Hippocampal formation (tissue), 2 donors: Measurements from ENCODE around the gene TRAK1.

Experiments used
- DNase-seq, 2 donors: peaks; one replicate each; lab custom pipeline; 2025; lab: John Stamatoyannopoulos, UW

The TRAK1 gene

DNA sequence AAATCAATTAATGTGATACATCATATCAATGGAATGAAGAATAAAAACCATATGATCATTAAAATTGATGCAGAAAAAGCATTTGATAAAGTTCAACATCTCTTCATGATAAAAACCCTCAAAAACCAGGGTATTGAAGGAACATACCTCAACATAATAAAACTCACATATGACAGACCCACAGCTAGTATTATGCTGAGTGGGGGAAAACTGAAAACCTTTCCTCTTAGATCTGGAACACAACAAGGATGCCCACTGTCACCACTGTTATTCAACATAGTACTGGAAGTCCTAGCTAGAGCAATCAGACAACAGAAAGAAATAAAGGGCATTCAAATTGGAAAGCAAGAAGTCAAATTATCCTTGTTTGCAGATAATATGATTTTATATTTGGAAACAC lies 144.4 kb downstream of the TRAK1 start:
- no peak for DNase-seq

DNA sequence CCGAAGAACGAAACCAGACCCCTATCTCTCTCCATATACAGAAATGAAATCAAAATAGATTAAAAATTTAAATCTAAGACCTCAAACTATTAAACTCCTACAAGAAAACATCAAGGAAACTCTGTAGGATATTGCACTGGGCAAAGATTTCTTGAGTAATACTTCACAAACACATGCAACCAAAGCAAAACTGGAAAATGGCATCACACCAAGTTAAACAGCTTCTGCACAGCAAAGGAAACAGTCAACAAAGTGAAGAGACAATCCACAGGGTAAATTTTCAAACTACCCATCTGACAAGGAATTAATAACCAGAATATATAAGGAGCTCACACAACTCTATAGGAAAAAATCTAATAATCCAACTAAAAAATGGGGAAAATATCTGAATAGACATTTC lies 145.5 kb downstream of the TRAK1 start:
- no peak for DNase-seq

GRCh38 chr3:42246091-42246490 lies 154.9 kb downstream of the TRAK1 start:
- DNase-seq = no peak

GRCh38 chr3:42247576-42248027 lies 156.4 kb downstream of the TRAK1 start:
- DNase-seq = peak; percentile 46 to 76

DNA sequence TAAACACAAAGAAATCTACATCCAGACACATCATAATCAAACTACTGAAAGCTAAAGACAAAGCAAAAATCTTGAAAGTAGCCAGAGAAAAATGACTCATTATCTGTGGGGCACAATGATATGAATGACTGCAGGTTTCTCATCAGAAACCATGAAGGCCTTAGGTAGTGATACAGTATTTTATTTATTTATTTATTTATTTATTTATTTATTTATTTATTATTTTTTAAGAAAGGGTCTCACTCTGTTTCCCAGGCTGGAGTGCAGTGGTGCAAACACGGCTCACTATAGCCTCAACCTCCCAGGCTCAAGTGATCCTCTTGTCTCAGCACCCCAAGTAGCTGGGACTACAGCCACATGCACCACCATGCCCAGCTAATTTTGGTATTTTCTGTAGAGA lies 159.6 kb downstream of the TRAK1 start:
- no peak for DNase-seq

DNA sequence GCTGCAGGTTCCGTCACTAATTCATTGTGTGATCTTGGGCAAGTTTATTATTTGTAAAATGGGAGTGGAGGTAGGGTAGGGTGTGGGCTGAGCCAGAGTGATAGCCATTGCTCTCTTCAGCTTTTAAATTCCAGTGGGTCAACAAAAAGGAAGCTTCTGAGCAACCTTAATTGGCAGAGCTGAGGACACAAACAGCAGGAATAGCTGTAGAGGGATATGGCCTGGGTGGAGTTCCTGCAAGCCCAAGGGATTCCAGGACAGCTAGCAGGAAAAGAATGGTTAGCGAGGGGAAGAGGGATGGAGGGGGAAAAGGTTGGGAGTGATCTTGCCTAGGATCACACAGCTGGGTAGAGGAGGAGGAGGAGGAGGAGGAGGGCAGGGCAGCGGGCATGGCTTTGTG lies 163.4 kb downstream of the TRAK1 start:
- no peak for DNase-seq

DNA sequence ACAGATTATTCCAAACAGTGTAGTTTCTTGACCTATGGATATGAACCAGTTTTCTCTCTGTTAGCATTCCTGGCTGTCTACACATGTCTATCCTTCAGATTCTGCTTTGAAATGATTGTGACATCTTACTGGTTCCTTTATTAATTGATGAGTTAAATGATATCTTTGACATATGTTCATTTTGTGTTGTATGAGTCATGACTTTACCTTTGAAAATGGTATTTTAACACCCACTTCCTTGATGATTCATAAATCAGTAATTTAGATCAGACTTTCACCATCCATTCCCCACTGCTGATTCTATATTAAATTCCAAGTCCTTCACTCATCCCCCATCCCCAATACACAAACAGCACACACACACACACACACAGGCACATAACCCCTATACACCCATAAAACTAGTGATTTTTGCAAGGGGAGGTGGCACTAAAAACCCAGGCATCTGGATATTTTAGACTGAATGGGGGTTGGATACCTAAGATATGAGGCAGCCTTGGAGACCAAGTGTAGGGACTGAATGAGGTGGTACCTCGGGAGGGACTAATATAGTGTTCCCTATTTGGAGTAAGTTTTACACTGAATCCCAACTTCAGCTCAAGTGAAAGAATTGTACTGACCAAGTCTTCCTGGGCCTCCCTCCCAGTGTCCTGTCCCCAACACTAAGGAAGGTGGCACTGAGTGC lies 165.1 kb downstream of the TRAK1 start:
- no peak for DNase-seq

DNA sequence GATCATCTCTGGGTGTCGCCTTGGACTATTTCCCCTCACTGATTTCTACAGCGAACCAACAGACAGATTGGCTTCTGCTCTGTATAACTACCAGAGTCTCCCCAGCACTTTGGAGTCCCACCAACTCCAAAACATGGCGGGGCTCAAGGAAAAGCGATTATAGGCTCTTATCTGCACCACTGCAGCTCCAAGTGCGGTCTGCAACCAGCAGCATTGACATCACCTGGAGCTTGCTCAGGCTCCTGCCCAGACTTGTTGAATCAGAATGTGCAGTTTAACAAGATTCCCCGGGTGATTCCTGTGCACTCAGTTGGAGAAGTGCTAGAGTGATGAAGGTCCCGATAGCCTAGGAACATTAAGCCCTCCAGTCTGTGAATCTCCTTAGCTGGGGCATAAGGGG lies 165.8 kb downstream of the TRAK1 start:
- no peak for DNase-seq

GRCh38 chr3:42262525-42262924 lies 171.4 kb downstream of the TRAK1 start:
- DNase-seq = no peak

DNA sequence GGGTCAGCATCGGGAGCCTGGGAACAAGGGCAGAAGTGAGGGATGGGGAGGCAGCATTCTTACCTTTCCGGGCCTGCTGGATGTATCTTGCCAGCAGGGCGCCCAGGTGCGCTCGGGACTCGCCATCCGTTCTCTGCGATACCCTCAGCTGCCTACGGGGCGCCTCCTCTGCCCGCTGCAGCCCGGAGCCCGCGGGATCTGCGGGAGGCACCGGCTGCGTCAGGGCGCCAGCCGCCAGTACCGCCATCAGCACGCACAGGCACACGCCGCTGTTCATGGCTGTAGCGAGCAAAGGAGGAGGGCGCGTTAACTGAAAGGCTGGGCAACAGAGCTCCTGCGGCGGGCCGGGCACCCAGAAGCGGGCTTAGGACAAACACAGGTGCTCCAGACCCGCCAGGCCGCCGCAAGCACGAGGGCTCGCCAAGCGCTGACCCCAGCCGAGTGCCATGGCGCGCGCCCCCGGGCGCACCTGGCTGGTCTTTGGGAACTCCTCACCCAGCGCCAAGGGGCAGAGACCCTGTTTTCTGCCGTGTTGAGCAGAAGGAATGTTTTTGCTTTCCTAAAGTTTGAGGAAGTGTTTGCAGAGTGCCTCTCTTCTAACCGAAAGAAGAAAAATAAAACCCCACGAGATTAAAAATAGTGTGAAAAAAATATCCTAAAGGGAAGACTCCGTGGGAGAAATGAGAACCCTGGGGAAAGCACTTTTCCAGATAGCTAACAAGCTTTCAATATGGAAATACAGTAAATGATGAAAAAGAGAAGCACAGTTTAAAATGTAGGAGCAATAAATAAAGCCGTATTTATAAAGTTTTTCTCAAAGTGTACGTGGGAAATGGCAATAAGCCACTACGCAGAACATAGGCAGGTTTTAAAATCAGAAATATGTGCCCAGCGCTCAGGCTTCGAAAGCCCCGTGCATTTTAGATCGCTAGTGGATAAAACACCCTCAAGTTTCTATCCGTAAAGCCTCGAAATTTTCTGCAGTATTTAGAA lies 172.5 kb downstream of the TRAK1 start:
- no peak for DNase-seq

DNA sequence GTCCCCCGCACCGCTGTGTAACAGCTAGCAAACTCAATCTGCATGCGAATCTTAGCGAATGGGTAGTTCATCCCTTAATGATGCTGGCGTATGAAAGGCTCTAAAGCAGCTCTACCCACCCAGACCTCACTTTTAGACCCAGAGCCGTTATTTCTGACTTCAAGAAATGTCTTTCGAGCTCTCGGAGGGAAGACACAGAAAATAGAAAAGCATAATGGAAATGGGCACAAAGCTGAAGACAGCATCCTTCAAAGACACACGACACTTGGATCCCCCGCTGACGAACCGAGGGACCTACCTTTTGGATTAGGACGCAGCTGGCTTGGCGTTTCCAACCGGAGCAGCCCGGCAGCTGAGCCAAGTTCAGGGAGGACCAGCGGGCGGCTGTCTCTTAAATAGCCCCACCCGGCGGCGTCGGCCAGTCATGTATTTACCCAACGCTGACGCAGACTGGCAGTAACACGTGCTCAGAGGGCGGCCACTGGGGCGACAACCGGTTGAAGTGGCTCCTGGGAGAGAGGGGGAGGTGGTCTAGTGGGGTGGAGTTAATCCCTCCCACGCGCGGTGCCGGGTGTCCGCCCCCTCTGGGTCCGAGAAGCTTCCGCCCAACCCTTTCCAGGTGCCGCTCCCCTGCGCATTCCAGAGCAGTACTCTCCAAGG lies 173.4 kb downstream of the TRAK1 start:
- DNase-seq = peak; percentile 35 to 38

DNA sequence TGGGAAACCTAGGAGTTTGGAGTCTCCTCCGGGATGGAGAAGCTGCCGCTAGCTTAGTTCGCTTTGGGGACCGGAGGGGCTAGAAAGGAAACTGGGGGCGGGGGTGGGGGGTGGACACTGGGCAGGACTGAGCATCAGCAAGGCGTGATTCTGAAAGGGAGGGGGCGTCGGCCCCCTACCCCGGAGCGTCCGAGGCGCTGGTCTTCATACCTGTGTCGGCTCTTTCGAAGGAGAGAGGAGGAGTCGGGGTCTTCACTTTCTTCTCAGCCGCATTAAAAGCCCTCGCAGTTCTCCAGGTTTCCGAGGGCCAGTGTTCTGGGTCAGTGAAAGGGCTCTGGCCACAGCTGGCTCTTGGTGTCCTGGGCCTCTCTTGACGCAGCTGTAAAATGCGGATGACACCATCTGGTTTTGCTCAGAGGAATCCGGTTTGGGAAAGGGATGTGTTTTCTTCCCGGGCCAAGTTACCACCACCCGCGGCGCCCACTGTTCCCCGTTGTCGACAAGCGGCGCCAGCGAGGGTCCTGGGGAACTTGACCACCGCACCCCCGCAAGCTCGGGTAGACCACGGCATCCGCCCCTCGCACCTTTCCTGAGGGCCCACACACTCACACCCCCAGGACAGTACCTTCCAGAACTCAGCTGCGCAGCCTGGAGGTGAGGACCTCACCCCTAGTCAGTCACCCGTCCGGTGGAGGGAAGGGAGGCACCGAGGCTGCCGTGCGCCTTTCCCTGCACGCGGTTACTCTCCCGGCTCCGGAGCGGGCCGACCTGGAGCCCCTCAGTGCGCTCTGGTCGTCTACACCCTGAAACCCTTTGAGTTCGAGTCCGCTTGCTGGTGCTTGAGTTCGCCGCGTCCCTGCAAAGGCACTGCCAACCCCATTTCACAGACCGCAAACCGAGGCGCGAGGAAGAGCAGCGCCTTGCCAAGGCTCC lies 174.2 kb downstream of the TRAK1 start:
- DNase-seq = no peak

- no peak for DNase-seq
Observed at GRCh38 chr3:42266085-42266484, 174.9 kb downstream of the TRAK1 start, which contains the start of gene CCK. CCK (minus strand) TSS chr3:42266185; CDS start chr3:42263630, 2,555 bp downstream.

DNA sequence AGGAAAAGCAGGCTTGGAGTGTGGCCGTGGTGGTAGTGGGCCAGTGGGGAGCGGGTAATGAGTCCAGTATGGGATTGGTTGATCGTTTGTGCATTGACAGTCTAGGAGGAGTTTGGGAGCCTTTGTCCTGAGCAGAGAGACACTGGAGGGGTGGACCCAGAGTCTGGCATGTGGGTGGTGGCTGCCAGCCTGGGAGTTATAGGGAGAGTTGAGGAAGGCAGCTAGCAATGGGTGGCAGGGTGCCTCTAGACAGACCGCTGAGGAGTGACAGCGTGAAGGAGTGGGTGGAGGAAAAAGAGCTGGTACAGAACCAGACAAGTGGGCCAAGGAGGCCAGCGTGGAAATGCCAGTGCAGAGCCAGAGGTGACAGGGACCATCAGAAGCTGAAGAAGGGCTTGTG lies 176.7 kb downstream of the TRAK1 start:
- DNase-seq = no peak

DNA sequence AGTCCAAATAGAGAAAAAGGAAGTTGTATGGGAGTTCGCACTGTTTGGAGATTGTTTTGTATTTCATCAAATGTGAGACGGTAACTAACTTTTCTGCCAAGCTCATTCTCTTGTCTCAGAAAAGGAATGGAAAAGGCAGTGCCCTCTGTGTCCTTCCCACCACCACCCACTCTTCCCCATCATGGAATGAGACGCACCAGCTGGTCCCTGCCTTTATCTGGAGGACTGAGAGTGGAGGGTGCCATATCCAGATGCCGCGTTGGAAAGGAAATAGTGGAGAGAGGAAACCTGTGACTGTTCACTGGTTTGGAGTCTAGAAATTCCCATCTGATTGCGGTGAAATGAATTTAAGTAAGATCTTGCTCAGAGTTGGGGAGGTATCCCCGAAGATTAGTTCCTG lies 178.5 kb downstream of the TRAK1 start:
- DNase-seq = no peak

DNA sequence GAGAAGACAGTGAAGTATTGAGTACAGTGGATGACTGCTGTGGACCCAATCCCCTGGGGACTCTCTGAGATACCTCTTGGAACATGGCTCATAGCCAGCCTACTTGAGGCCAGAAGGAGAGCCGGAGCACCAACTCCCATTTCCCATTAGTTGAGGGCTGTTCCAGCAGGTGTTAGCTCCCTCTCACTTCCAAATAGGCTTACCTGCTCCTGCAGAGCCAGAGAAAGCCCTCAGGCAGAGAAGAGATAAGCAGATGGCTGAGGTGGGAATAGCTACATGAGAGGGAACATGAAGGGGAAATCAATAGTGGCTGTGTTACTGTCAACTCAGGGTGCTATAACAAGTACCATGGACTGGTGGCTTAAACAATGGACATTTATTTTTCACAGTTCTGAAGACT lies 179.4 kb downstream of the TRAK1 start:
- no peak for DNase-seq

DNA sequence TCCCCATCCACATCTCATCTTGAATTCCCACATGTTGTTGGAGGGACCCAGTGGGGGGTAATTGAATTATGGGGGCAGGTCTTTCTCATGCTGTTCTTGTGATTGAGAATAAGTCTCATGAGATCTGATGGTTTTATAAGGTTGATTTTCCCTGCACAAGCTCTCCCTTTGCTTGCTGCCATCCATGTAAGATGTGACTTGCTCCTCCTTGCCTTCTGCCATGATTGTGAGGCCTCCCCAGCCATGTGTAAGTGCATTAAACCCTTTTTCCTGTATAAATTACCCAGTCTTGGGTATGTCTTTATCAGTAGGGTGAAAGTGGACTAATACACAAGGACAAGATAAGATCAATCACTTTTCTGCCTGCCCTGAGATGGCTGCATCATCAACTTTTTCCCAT lies 180.6 kb downstream of the TRAK1 start:
- DNase-seq = no peak

- DNase-seq = no peak
Observed at GRCh38 chr3:42273361-42273760, 182.2 kb downstream of the TRAK1 start.

DNA sequence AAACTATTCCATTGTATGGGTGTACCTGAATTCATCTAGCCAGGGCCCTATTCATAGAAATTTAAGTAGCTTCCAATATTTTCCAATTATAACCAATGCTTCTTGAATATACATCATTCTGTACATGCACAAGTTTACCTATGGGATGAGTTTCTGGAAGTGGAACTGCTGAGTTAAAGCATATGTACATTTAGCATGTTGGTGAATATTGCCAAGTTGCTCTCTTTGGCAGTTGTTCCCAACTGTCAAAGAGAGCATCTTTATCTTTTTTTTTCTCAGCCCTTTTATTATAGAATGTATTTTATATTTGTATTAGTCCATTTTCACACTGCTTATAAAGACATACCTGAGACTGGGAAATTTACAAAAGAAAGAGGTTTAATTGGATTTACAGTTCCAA lies 183.1 kb downstream of the TRAK1 start:
- no peak for DNase-seq

- no peak for DNase-seq
Observed at GRCh38 chr3:42275217-42275616, 184.1 kb downstream of the TRAK1 start.
